ENCODE measurements around the gene CKAP5. TPM values are rescaled to one million over a fixed set of nuclear protein-coding genes. Genes with fewer than 3 reads are reported as not detected.
A peak's percentile ranks its signal among the peaks of the same experiment; 100 is the strongest.

Gene CKAP5
- total RNA-seq, 1 experiment from 2014 or later, result 65.4 TPM

GRCh38 chr11:46701078-46701654 is 144.9 kb downstream of the CKAP5 start:
- Histone ChIP-seq H3K36me3 (peaks cover 43% of the 10 kb centered on the region), H3K27me3 (no peaks in the 10 kb centered on the region), H3K4me3 (peak overlapping the region; percentile 83), H3K9me3 (no peaks in the 10 kb centered on the region; the same call in 1 of the 2 replicates)
- no peak for DNase-seq

- H3K9me3 ChIP-seq, result no peaks in the 10 kb centered on the region; the same call in 1 of the 2 replicates
- no peaks in the 10 kb centered on the region for H3K27me3 ChIP-seq
- peak within 1 kb of the TSS; percentile 83 for H3K4me3 ChIP-seq
- H3K36me3 ChIP-seq, result peaks cover 43% of the 10 kb centered on the region
- DNase-seq, result peak; percentile 98
Measured at GRCh38 chr11:46700241-46701077, 145.6 kb downstream of the CKAP5 start, which contains the start of the genes ARHGAP1 and ZNF408. Gene ARHGAP1, minus strand, starts transcription at chr11:46700619. Its CDS starts 4,512 bp downstream, at chr11:46696107. Gene ZNF408, plus strand, starts transcription at chr11:46701031. Its CDS starts 17 bp downstream, at chr11:46701048.

- no peak for DNase-seq
- Histone ChIP-seq H3K4me3 (no peak overlapping the region), H3K36me3 (peaks cover 38% of the 10 kb centered on the region), H3K27me3 (no peaks in the 10 kb centered on the region), H3K9me3 (no peaks in the 10 kb centered on the region; the same call in 1 of the 2 replicates)
Measured at GRCh38 chr11:46698597-46698996, 147.5 kb downstream of the CKAP5 start.

GRCh38 chr11:46697723-46698122 is 148.4 kb downstream of the CKAP5 start:
- DNase-seq, result no peak
- H3K4me3 ChIP-seq, result no peak overlapping the region
- no peaks in the 10 kb centered on the region; the same call in 1 of the 2 replicates for H3K9me3 ChIP-seq
- peaks cover 30% of the 10 kb centered on the region for H3K36me3 ChIP-seq
- H3K27me3 ChIP-seq, result no peaks in the 10 kb centered on the region

GRCh38 chr11:46697303-46697702 is 148.8 kb downstream of the CKAP5 start:
- Histone ChIP-seq H3K36me3 (peaks cover 26% of the 10 kb centered on the region), H3K4me3 (no peak overlapping the region), H3K27me3 (no peaks in the 10 kb centered on the region), H3K9me3 (no peaks in the 10 kb centered on the region; the same call in 1 of the 2 replicates)
- DNase-seq, result no peak

GRCh38 chr11:46696212-46696558 is 149.9 kb downstream of the CKAP5 start:
- no peaks in the 10 kb centered on the region for H3K27me3 ChIP-seq
- H3K36me3 ChIP-seq, result peaks cover 21% of the 10 kb centered on the region
- DNase-seq, result peak; percentile 78
- H3K9me3 ChIP-seq, result no peaks in the 10 kb centered on the region; the same call in 1 of the 2 replicates
- no peak overlapping the region for H3K4me3 ChIP-seq

GRCh38 chr11:46695345-46696211 is 150.5 kb downstream of the CKAP5 start:
- H3K27me3 ChIP-seq, result no peaks in the 10 kb centered on the region
- peaks cover 21% of the 10 kb centered on the region for H3K36me3 ChIP-seq
- H3K4me3 ChIP-seq, result no peak overlapping the region
- DNase-seq, result no peak
- H3K9me3 ChIP-seq, result no peaks in the 10 kb centered on the region; the same call in 1 of the 2 replicates

GRCh38 chr11:46694607-46695006 is 151.5 kb downstream of the CKAP5 start:
- H3K27me3 ChIP-seq, result no peaks in the 10 kb centered on the region

GRCh38 chr11:46694072-46694471 is 152.0 kb downstream of the CKAP5 start:
- Histone ChIP-seq H3K9me3 (no peaks in the 10 kb centered on the region), H3K4me3 (no peak overlapping the region), H3K36me3 (peaks cover 18% of the 10 kb centered on the region), H3K27me3 (no peaks in the 10 kb centered on the region)
- DNase-seq, result no peak

More at GRCh38 chr11:46694607-46695006, 151.5 kb downstream of the CKAP5 start:
- DNase-seq, result no peak
- Histone ChIP-seq H3K4me3 (no peak overlapping the region), H3K9me3 (no peaks in the 10 kb centered on the region), H3K36me3 (peaks cover 21% of the 10 kb centered on the region)

GRCh38 chr11:46693597-46694012 is 152.5 kb downstream of the CKAP5 start:
- Histone ChIP-seq H3K36me3 (peaks cover 18% of the 10 kb centered on the region), H3K4me3 (no peak overlapping the region), H3K9me3 (no peaks in the 10 kb centered on the region), H3K27me3 (no peaks in the 10 kb centered on the region)
- no peak for DNase-seq

Other genes with a start within 250 kb of the CKAP5 start
- gene HARBI1, start 229.1 kb downstream of the CKAP5 start, total RNA-seq (2014; rRNA removed; shearing (Covaris generic); ENCODE audit: low replicate concordance), result 4.0 and 4.5 TPM in 2 replicates
- gene ATG13, start 228.7 kb downstream of the CKAP5 start, total RNA-seq (2014; rRNA removed; shearing (Covaris generic); ENCODE audit: low replicate concordance), result 41.2 and 48.0 TPM in 2 replicates
- gene ARHGAP1, start 145.7 kb downstream of the CKAP5 start, total RNA-seq (2014; rRNA removed; shearing (Covaris generic); ENCODE audit: low replicate concordance), result 2.6 and 6.3 TPM in 2 replicates
- 8.0 and 16.1 TPM in 2 replicates for gene ZNF408, start 145.2 kb downstream of the CKAP5 start, total RNA-seq (2014; rRNA removed; shearing (Covaris generic); ENCODE audit: low replicate concordance)
- gene F2, start 127.1 kb downstream of the CKAP5 start, total RNA-seq (2014; rRNA removed; shearing (Covaris generic); ENCODE audit: low replicate concordance), result 0.46 TPM in 1 of 2 replicates, not detected in the other
- gene LRP4, start 72.3 kb upstream of the CKAP5 start, total RNA-seq (2014; rRNA removed; shearing (Covaris generic); ENCODE audit: low replicate concordance), result 0.03 TPM in 1 of 2 replicates, not detected in the other
- 1.6 and 5.2 TPM in 2 replicates for gene CSTPP1, start 90.5 kb upstream of the CKAP5 start, total RNA-seq (2014; rRNA removed; shearing (Covaris generic); ENCODE audit: low replicate concordance)